Activated effector memory CD4-positive, alpha-beta T cell treated with Interleukin-2 at 50 U/mL for 16 hours (primary cell): ENCODE measurements around the gene GLIS1.
"Not testable (repeated sequence)": the region's sequence is repeated elsewhere in the genome, so short reads cannot be mapped to it uniquely, and the experiment has no call there.

Source experiments
- DNase-seq: peaks from one replicate; pipeline ENCODE4 v3.0.0-alpha.2; 2020

GLIS1 gene

DNA sequence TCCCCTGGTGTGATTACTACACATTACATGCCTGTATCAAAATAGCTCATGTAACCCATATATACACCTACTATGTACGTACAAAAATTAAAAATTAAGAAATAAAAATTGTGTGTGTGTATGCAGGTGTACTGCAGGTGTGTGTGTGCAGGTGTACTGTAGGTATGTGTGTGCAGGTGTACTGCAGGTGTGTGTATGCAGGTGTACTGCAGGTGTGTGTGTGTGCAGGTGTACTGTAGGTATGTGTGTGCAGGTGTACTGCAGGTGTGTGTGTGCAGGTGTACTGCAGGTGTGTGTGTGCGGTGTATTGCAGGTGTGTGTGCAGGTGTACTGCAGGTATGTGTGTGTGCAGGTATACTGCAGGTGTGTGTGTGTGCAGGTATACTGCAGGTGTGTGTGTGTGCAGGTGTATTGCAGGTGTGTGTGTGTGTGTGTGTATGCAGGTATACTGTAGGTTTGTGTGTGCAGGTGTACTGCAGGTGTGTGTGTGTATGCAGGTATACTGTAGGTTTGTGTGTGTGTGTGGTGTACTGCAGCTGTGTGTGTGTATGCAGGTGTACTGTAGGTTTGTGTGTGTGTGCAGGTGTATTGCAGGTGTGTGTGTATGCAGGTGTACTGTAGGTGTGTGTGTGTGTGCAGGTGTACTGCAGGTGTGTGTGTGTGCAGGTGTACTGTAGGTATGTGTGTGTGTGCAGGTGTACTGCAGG, 183.2 kb downstream of the GLIS1 start:
- not testable (repeated sequence) for DNase-seq

DNA sequence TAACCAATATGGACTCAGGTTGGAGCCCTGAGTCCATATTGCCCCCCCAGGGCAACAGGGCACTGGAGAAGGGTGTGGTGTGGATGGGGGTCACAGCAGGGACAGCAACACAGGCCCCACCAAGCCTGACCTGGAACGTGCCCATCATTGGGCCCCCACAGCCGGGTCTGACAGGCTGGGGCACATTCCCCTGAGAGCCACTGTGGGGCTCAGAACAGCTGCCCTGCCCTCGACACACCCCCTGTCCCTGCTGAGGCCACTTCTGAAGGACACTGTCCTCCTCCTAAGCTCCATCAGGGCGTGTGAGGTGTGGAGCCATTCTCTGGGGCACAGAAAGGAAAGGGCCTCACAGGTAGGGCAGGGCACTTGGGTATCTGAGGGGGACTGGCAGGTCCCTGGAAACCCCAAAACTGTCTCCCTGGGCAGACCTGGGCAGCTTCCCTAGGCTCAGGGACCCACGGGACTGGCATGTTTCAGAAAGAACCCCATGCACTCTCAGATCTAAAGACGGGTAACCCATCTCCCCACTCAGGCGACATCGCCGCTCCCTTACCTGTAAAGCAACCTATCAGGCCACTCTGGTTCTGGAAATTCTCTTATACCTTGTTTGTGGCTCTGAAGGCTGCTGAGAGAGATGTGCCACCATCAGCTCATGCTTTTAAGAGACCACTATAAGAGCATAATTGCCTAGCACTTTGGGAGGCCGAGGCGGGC, 184.2 kb downstream of the GLIS1 start:
- no peak for DNase-seq

DNA sequence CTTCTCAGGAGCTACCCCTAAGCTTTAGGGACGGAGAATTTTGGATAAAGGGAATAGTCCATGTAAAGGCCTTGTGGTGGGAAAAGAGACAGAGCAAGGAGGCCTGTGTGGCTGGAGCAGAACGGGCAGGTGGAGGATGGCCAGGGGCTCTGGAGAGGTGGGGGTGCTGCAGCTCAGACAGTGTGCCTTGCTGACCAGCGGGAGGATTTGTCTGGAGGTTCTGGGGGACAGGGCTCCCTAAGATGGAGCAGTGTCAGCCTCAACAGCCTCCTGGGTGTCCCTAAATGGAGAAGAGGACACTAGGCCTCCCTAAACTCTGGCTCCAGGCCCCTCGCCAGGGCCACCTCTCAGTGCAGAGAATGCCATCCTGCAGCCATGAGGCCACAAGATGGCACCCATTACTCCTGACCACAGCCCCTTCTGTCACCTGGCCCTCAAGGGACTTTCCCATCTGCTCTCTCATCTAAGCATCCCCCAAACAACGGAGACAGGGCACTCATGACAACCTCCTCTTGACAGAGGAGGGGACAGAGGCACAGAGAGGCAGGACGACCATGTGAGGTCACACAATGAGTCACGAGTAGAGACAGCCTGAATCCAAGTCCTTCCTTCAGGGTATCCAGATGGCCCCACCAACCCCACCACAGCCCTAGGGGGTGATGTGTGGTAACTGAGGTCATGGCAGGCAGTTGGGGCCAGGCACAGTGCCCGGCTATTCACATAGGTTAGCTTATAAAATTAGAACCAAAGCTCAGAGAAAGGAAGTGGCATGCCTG, 185.0 kb downstream of the GLIS1 start:
- DNase-seq, result no peak

DNA sequence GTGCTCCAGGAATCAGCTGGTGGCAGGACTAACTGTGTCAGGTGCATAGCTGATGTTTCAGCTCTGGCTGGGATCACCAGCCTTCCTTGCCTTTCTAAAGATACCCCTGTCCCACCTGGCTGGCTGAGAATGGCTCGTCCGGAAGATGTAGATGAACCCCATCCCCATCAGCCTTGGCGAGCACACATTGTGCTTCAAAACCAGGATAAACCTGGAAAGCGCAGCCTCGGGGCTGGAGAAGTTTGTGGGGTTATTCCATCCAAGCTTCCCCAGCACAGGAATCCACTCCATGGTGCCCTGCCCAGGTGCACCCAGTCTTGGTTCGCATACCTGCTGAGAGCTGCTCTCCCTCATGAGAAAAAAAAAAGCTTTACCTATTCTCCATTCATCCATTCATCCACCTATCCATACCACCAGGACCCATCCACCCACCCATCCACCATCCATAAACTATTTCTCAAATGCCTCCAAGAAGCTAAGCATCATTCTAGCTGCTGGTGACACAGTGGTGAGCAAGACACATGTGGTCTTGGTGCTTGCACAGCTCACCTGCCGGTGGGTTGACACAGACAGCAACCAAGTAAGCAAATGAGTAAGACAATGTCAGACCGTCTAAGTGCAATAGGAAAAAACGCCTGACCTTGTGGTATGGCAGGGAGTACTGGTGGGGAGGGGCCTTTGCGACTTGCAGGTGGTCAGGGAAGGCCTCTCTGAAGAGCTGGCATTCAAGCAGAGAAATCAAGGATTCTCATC, 185.8 kb downstream of the GLIS1 start:
- no peak for DNase-seq

DNA sequence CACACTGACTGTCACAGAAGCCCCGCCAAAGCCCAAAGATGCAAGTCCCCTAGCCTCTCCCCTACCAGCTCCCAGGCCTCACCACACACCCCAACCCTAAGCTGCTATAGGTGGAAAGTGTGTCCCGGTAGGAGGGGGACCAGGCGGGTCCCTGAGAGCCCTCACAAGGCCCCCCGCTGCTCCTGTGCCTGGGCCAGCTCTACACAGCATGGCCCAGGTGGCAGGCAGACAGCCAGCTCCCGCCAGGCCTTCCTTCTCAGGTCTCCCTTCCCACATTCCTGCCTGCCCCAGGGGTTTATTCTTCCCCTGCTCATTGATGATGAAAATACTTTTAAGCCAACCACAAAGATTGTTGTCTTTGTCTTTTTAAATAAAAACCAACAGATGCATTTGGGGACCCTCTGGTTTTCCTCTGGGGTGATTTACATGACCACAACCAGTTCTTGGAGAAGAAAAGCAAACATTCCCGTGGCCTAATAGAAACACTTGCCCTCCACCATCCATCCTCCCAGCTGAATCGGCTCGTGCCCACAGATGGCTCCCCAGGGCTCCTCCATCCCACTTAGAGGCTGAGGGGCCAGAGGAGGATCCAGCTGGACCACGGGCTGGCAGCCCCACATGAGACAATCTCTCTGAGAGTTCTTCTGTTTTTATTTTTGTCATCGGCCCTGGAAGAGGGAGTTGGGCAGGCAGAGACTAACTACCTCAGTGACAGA, 186.7 kb downstream of the GLIS1 start:
- no peak for DNase-seq

DNA sequence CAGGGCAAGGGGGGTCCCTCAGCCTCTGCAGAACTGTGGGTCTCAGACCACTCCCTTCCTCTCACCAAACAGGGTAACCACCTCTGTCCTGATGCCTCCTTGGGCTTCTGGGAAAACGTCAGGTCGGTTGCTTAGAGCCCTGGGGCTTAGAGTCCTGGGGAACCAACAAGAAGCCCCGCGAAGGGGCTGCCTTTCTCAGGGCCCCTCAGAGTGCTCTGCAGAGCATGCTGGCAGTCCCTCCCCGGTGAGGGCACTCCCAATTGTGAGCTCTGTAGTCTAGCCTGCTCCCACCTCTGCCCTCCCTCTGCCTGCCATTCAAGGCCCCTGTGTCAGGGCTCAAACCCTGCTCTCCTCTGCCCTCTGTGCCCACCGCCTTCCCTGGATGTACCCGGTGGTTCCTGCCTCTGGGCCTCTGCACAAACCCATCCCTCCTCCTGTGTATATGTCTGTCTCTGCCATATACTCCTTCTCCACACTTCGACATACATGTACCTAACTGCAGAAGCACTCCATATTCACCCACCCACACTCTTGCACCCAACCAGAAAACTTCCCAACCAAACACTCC, 187.5 kb downstream of the GLIS1 start:
- no peak for DNase-seq

DNA sequence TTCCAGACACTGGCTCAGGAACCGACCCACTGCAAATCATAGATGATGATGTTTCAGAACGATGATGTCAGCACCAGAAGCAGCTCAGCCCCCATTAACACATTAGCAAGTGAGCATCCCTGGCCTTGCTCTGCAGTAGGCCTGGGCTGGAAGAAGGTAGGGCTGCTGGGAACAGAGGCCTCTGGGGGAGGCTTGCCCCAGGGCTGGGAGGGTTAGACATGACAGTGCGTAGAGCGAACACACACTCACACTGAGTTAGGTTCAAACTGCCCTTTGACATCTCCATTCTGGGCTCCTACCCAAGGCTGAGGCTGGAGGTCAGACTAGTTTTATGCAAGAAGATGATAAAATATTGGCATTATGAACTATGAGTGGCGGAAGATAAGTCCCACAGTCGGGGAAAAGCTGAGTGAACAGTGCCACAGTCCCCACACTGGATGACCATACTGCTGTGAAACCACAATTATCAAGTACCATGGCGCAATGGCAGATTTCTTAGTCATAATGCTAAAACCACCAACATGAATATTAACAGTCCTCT, 188.7 kb downstream of the GLIS1 start:
- no peak for DNase-seq

DNA sequence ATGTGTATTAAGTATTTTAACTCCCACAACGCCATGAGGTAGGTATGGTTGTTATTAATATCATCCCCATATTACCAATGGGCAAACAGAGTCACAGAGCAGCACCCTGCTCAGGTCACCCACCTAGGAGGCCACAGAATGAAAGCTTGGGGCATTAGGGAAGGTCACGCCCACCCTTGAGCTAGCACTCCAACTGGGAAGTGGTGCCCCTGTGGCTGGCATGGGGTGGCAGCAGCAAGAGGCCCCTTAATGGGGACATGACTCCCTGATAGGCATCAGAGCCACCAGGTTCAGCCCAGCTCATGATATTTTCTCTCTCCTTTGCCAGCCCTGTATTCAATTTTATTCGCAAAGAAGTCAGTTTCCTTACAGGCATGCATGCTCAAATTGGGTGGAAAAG, 189.2 kb downstream of the GLIS1 start:
- no peak for DNase-seq

DNA sequence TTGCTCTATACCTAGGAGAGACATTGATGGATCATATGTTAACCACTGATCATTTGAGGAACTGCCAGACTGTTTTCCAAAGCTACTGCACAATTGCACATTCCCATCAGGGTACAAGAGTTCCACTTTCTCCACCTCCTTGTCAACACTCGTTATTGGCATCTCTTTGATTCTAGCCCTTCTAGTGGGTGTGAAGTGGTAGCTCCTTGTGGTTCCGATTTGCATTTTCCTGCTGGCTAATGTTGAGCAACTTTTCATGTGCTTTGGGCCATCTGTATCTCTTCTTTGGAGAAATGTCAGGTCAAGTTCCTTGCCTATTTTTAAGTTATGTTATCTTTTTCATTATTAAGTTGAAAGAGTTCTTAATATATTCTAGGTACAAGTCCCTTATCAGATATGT, 189.7 kb downstream of the GLIS1 start:
- DNase-seq, result no peak

DNA sequence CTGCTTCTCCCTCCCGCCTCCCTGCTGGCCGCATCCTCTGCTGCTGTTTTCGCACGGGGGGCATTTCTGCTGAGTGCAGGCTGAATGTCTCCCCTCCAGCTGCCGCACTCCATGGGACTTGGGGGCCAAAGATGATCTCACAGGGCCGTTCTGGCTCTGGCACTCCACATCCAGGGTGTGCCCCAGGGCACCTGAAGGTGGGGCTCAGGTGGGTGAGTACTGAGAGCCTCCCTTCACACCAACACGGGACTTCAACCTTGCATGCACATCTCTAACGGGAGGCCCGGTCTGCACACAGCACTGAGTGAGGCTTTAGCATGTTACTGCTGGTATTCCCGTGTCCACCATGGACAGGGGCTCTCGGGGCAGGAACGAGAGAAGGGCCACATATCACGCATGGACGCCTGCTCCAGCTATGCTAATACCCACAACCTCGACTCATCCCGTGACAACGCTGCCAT, 190.9 kb downstream of the GLIS1 start:
- no peak for DNase-seq

DNA sequence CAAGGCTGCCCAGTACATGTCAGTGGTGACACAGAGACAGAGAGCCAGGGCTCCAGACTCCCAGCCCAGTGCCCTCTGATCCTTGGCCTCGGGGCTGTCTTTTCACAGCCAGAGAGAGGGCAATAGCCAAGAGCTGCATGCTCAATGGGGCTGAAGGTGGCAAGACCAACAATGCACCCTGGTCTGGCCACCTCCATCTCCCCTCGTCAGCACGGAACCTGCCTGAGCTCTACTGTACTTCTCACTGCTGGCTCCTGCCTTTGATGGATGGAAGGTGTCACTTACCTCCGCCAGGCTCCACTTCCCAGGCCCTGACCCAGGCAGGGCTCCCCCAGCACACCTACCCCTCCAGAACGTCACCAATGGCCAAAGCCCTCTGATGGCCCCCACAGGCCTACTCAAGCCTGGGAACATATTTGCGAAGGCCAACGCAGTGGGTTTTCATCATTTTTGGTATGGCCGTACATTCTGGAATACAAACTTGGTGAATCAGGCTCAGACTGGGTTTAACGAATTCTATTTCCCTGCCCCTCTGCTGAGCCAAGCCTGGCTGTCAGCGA, 191.7 kb downstream of the GLIS1 start:
- DNase-seq, result no peak

DNA sequence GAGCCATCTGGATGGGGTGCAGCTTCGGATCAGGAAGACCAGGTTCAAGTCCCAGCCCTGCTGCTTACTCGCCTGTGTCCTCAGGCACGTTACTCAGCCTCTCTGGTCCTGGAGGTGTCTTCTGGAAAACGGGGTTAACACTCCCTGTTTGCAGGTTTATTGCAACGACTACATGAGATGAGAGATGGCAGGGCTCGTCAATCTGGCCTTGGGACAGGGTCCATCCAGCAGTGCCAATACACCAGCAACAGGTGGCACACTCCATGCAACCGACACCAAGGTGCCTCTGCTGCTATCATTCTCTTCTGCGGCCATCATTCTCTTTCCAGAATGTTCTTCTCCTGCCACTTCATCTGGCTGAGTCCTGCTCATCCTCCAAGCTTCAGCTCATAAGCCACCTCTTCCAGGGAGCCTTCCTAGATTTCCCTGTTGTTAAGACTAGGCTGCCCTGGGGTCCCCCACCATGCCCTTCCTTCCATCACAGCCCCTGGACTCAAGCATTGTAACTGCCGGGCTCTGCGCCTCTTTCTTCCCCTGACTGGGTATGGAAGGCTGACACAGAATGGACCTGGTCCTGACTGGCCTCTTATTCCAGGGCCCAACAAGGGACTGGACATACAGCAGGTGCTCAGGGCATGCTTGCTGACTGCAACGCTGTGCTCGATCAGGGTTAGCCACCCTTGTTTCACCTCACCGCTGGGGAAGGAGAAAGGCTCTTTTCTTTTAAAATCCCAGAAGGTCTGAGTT, 192.4 kb downstream of the GLIS1 start:
- no peak for DNase-seq

DNA sequence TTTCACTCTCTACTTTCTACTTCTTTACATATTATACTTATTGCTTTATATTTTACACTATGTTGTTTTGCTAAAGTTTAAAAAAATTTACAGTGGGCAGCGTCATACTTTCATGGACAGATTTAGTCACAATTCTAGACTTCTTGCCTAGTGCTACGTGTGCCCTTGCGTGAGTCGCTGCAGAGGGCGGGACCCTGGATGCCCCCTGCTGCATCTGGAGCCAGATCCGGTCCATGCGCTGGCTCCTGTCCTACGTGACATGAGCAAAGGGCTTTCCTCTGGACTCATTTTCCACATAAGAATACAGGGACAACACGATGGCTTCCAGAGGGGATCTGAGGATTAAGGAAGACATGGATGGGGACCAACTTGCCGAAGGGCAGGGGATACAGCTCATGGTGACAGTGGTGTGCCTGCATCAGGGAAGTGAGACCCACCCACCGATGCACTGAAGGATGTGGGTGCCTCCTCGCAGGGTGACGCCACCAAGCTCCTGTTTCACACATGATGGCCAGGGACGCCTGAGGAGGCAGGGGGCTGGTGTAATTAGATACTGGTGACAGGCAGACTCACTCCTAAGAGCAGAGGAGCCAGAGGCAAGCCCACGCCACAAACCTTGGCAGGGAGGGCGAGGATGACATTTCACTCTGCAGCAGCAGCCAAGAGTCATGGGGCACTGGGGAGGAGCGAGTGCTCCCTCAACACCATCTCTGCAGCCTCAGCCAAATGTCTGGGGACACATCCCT, 193.1 kb downstream of the GLIS1 start:
- DNase-seq, result no peak

DNA sequence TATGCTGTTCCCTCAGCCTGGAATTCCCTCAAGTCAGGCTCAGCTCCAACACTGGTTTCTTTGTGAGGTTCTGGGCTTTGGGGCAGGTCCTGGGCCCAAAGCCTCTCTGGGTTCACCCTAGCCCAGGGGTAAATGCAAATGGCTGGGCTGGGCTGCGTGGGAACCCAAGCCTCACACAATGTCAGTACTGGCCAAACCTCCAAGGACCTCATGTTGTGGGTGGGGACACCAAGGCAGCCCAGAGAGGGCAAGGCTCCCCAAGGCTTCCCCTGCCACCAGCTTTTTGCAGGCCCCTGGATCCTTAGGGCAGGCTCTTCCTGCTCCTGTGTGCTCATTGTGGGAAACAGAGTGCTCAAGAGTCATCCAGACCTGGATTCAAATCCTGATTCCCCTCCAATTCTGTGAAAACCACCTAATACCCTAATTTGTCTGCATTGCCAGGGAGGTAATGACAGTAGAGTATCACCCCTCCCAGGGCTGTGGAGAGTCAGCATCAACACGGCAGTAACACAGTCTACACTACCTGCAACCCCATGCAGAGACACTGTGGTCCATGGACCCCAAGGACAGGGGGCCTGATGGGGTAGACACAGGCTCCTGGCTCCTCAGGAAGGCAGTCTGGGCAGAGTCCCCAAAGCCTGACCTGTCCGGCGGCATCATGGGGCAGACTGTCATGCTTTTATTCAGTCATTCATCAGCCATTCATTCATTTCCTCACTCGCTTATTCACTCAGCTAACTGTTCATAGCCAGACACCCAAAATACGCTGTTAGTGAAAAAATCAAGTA, 194.0 kb downstream of the GLIS1 start:
- no peak for DNase-seq

DNA sequence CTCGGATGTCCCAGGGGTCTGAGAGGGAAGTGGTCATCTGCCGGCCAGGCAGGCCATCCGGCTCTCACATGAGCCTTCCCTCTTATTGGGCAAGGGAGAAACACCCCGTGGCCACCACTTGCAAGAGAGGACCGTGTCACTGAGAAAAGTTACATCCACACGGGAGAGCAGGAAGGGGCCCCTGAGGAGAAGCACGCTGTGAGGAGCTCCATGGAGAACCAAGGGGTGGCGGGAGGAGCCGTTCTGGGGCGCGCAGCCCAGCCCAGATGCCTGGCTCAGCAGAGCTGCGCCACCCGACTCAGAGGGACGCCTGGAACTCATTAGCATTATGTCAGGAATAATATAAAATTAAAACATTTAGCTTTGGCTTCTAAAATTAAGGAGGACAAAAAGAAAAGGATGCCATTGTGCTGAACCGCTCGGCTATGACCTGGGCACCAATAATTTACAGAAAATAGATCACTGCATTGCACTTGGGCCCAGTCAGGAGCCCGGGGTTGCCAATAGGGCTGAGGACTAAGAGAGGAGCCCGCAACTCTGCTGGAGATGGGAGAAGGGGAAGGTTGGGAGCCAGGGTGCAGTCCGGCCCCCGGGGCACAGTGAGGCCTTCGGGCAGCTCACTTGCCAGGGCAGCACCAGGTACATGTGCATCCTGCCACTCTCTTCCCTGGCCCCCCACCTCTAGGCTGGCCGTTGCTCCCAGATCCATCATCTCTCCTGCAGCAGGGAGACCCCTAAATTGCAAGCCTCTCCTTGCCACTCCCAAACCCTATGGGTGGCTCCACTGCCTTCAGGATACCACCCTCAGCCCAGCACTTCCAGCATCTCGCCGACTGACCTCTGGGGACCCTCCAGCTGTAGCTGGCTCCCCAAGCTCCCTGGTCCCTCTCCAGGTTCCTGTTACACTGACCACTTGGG, 194.9 kb downstream of the GLIS1 start:
- no peak for DNase-seq

DNA sequence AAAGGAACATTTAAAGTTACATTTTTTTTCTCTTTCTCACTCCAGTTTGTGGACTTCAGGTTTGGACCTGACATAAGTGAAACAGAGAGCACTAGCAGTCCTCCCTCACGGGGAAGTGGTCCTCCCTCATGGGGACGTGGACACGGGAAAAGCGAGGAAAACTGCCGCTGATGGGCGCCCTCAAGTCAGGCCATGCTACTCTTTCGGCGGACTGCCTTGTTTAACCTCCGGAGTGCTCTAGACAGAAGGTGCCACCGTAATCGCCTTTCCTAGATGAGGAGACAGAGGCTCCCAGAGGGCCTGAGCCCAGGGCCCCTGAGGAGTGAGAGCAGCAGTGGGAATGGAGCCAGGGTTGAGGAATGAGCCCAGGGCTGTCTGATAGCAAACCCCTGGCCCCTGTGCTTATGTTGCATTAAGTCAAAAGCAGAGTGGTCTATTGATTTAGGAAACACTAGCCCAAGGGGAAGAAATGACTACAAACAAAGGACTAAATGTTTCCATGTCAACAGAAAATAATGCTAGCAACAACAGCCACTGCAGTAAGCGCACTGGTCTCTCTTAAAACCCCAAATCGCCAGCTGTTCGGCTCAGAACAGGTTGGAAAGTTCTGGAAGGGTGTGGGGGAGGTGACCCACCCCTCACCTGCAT, 195.7 kb downstream of the GLIS1 start:
- DNase-seq, result no peak

DNA sequence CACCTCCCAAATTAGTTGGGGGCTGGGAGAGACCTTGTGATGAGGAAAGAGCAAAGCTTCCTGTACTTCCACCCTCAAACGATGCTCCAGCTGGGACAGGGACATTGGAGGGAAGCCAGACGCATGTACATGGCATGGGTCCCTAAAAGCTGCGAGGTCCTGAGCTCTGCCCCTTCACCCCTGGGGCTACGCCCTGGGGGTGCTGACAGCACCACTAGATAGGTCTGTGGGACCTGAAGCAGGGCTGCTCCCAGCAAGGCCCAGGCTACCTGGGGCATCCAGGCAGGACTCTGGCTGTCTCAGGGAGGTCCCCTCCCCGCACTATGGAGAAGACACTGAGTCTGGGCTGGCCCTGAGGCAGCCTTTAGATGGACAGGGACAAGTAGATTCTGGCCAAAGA, 196.4 kb downstream of the GLIS1 start:
- no peak for DNase-seq
